Common myeloid progenitor, CD34-positive (primary cell): ENCODE measurements around the gene RAD51B.

Experiments used
- CTCF ChIA-PET: fragments of 350-600 bp; sonication (Branson Sonifier 250); formaldehyde crosslinking; loops from one replicate; lab custom pipeline; 2021; ENCODE audit warnings: antibody characterized with exemption; lab: Charles Lee
- POLR2A ChIA-PET: fragments of 350-600 bp; sonication (Branson Sonifier 250); formaldehyde crosslinking; loops from one replicate; lab custom pipeline; 2021; ENCODE audit warnings: antibody characterized with exemption; lab: Charles Lee
- DNase-seq, 3 donors: peaks; one replicate each; pipeline versions ENCODE4 v3.0.0 to v3.0.0-alpha.2; 2013
- H3K27ac ChIP-seq, 2 experiments: 1 replicate in 1 of 2; 2 replicates in 1 of 2; pipeline ENCODE4 v1.7.0; 2013; ENCODE audit warnings: inconsistent platforms in 2 of 2, low read length in 2 of 2, mild to moderate bottlenecking in 2 of 2, low read depth in 1 of 2, moderate library complexity in 1 of 2; ENCODE audit not compliant: severe bottlenecking in 2 of 2, insufficient read depth in 1 of 2, poor library complexity in 1 of 2
- H3K27me3 ChIP-seq, 5 experiments: replicated peaks in 2 of 5; 1 replicate in 3 of 5; 2 replicates in 2 of 5; pipeline versions ENCODE4 v1.6.1 to v1.7.0; 2013; ENCODE audit warnings: low read length in 4 of 5, mild to moderate bottlenecking in 2 of 5, moderate library complexity in 2 of 5, inconsistent platforms in 1 of 5; ENCODE audit not compliant: insufficient read depth in 5 of 5, control insufficient read depth in 4 of 5
- H3K36me3 ChIP-seq, 4 experiments: 1 replicate in 2 of 4; 2 replicates in 2 of 4; pipeline versions ENCODE4 v1.6.1 to v1.7.0; 2013; ENCODE audit warnings: low read length in 3 of 4, control low read depth in 1 of 4, mild to moderate bottlenecking in 1 of 4; ENCODE audit not compliant: control insufficient read depth in 4 of 4, insufficient read depth in 4 of 4
- H3K4me1 ChIP-seq, 4 experiments: 1 replicate in 3 of 4; 2 replicates in 1 of 4; pipeline versions ENCODE4 v1.6.1 to v1.7.1; 2013; ENCODE audit warnings: low read length in 3 of 4, mild to moderate bottlenecking in 3 of 4, control low read depth in 1 of 4, inconsistent platforms in 1 of 4, moderate library complexity in 1 of 4; ENCODE audit not compliant: control insufficient read depth in 4 of 4, insufficient read depth in 4 of 4; ENCODE audit errors: control extremely low read depth in 1 of 4
- H3K4me3 ChIP-seq, 7 experiments: 1 replicate in 4 of 7; 2 replicates in 3 of 7; pipeline versions ENCODE4 v1.5.1 to v1.7.0; 2013; ENCODE audit warnings: mild to moderate bottlenecking in 7 of 7, low read length in 6 of 7, moderate library complexity in 6 of 7, inconsistent platforms in 2 of 7, low read depth in 2 of 7, control low read depth in 1 of 7; ENCODE audit not compliant: insufficient read depth in 4 of 7, control insufficient read depth in 1 of 7; ENCODE audit errors: extremely low read depth in 1 of 7
- H3K9me3 ChIP-seq, 5 experiments: 1 replicate in 4 of 5; 2 replicates in 1 of 5; pipeline versions ENCODE4 v1.6.1 to v1.7.1; 2013; ENCODE audit warnings: low read length in 4 of 5, mild to moderate bottlenecking in 2 of 5, inconsistent platforms in 1 of 5, low read depth in 1 of 5, moderate library complexity in 1 of 5; ENCODE audit not compliant: control insufficient read depth in 4 of 5, insufficient read depth in 2 of 5; ENCODE audit errors: control extremely low read depth in 1 of 5
- WGBS: methylation state at CpG from one replicate; pipeline ENCODE4 v1.1.5; 2013; ENCODE audit not compliant: insufficient coverage; 5-methylcytosine and 5-hydroxymethylcytosine counted together

Gene RAD51B

DNA sequence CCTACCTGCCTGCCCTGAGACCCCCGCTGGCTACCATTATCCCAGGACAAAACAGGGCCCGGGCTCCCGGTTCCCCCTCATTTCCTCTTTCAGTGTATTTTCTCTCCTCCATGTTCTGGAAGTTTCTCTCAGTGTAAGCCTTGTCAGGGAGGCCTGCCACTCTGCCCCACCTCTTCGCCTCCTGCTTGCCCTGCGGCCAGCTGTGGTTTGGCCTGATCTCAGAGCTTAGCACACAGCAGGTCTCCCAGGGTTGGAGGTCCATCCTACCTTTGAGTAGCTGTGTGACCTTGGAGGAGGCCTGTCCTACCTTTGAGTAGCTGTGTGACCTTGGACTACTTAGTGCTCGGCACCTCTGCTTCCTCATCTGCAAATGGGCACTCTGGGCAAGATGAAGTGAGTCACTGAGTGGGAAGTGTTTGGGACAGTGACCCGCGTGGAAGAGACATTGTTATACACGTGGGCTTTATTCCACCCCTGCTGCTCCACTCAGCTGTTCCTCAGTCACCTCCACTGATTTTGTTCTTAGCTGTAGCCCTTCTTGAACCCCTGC, 760.6 kb downstream of the RAD51B start:
- no peak overlapping the region for H3K27ac ChIP-seq
- H3K36me3 ChIP-seq: no peaks in the 10 kb centered on the region
- 99% methylated on average over 8 of the region's 9 CpGs for WGBS
- CTCF ChIA-PET: no interaction called here
- POLR2A ChIA-PET: no interaction called here
- no peaks in the 10 kb centered on the region for H3K9me3 ChIP-seq
- peaks cover 0 to 5% (median 0%) of the 10 kb centered on the region in 4 experiments for H3K4me1 ChIP-seq
- H3K27me3 ChIP-seq: no peaks in the 10 kb centered on the region
- H3K4me3 ChIP-seq: no peak overlapping the region
- DNase-seq: no peak

GRCh38 chr14:68580671-68581070, 761.1 kb downstream of the RAD51B start:
- no peak overlapping the region for H3K4me3 ChIP-seq
- ChIA-PET CTCF (interaction anchor here (1.4 kb wide), 1 partner anchor 16 kb away, joined by 4 read pairs; no protein-coding TSS in a partner anchor), POLR2A (no interaction called here)
- peaks cover 0 to 5% (median 0%) of the 10 kb centered on the region in 4 experiments for H3K4me1 ChIP-seq
- no peak for DNase-seq
- no peaks in the 10 kb centered on the region for H3K36me3 ChIP-seq
- no peak overlapping the region for H3K27ac ChIP-seq
- H3K27me3 ChIP-seq: no peaks in the 10 kb centered on the region
- no peaks in the 10 kb centered on the region for H3K9me3 ChIP-seq
- 96% methylated on average over 4 of the region's 5 CpGs for WGBS

GRCh38 chr14:68583548-68584280, 764.1 kb downstream of the RAD51B start:
- POLR2A ChIA-PET: no interaction called here
- CTCF ChIA-PET: interaction anchor here (1.6 kb wide), 1 partner anchor 11 kb away, joined by 3 read pairs; no protein-coding TSS in a partner anchor
- WGBS: 90% methylated on average over 12 of the region's 13 CpGs

GRCh38 chr14:68584786-68585185, 765.2 kb downstream of the RAD51B start:
- Histone ChIP-seq H3K27me3 (no peaks in the 10 kb centered on the region), H3K9me3 (no peaks in the 10 kb centered on the region), H3K36me3 (no peaks in the 10 kb centered on the region), H3K4me3 (no peak overlapping the region), H3K4me1 (peaks cover 0 to 6% (median 4%) of the 10 kb centered on the region in 4 experiments), H3K27ac (no peak overlapping the region)
- DNase-seq: no peak
- WGBS: 94% methylated on average over 3 of the region's 4 CpGs
- POLR2A ChIA-PET: no interaction called here
- CTCF ChIA-PET: no interaction called here

More at GRCh38 chr14:68583548-68584280, 764.1 kb downstream of the RAD51B start:
- no peaks in the 10 kb centered on the region for H3K9me3 ChIP-seq
- no peaks in the 10 kb centered on the region for H3K36me3 ChIP-seq
- DNase-seq: no peak
- H3K4me3 ChIP-seq: no peak overlapping the region
- H3K27me3 ChIP-seq: no peaks in the 10 kb centered on the region
- no peak overlapping the region for H3K27ac ChIP-seq
- H3K4me1 ChIP-seq: peaks cover 0 to 3% (median 0%) of the 10 kb centered on the region in 4 experiments

GRCh38 chr14:68585690-68586089, 766.1 kb downstream of the RAD51B start:
- 95% methylated on average over 14 of the region's 16 CpGs for WGBS
- ChIA-PET CTCF (no interaction called here), POLR2A (no interaction called here)
- peaks cover 0 to 7% (median 4%) of the 10 kb centered on the region in 4 experiments for H3K4me1 ChIP-seq
- H3K9me3 ChIP-seq: no peaks in the 10 kb centered on the region
- DNase-seq: no peak
- no peak overlapping the region for H3K4me3 ChIP-seq
- no peak overlapping the region for H3K27ac ChIP-seq
- no peaks in the 10 kb centered on the region for H3K36me3 ChIP-seq
- no peaks in the 10 kb centered on the region for H3K27me3 ChIP-seq

DNA sequence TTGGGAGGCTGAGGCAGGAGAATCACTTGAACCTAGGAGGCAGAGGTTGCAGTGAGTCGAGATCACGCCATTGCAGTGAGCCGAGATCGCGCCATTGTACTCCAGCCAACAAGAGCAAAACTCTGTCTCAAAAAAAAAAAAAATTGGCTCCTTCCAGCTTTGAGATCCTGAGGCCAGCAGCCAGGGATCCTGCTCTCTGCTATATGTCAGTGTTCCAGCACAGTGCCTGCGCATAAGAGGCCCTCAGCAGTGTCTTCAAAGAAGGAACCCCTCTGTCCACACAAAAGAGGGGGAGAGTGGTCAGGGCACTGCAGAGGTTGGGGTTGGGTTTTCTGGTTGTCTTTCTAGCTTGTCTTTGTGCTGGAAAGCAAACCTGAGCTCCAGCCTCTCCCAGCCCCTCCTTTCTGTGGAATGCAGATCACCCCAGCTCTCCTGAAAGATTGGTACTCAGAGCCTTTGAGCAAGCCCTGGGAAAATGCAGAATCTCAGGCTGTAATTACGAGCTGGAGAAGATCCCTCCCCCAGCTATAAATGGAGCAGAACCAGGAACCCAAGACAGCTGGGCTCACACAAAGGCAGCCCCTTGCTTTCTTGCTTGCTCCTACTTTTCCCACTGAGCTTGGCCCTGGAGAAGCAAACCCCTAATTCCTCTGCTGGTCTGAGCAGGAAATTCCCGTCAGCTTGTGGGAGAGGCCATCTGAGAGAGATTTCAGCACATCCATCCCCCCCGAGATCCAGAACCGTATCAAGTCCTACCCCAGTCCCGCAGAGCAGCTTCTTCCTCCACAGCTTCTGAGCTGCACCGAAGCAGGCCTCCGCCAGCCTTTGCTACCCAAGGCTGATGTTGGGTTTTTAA, 767.5 kb downstream of the RAD51B start:
- Histone ChIP-seq H3K4me3 (no peak overlapping the region), H3K27me3 (no peaks in the 10 kb centered on the region), H3K36me3 (no peaks in the 10 kb centered on the region), H3K9me3 (no peaks in the 10 kb centered on the region), H3K27ac (no peak overlapping the region), H3K4me1 (peaks cover 0 to 7% (median 4%) of the 10 kb centered on the region in 4 experiments)
- WGBS: 94% methylated on average over 9 of the region's 13 CpGs
- no peak for DNase-seq
- CTCF ChIA-PET: interaction anchor here (1.1 to 1.7 kb wide), 2 partner anchors 9 to 34 kb away, joined by 3 to 4 read pairs; no protein-coding TSS in a partner anchor
- POLR2A ChIA-PET: no interaction called here
